K562 (cell line): ENCODE measurements around the gene ELOVL1. TPM values are rescaled to one million over a fixed set of nuclear protein-coding genes. Genes with fewer than 3 reads are reported as not detected.

Experiments used
- CBFA2T3 ChIP-seq: fragments of 450-650 bp; IDR thresholded peaks from 2 replicates; pipeline ENCODE4 v1.6.1; 2017
- E2F3 ChIP-seq: fragments of 250-450 bp; sonication (Bioruptor Pico); IDR thresholded peaks from 2 replicates; pipeline ENCODE4 v1.4.0; 2020; ENCODE audit warnings: mild to moderate bottlenecking
- EHMT2 ChIP-seq: fragments of 450-650 bp; IDR thresholded peaks from 2 replicates; pipeline ENCODE4 v1.6.1; 2018; ENCODE audit warnings: antibody characterized with exemption
- KAT7 ChIP-seq: sonication (generic); formaldehyde crosslinking; IDR thresholded peaks from 2 replicates; pipeline ENCODE4 v1.8.0; 2022; ENCODE audit warnings: missing genetic modification reagents, mild to moderate bottlenecking, borderline replicate concordance
- PTRF ChIP-seq: fragments of 450-650 bp; IDR thresholded peaks from 2 replicates; pipeline ENCODE4 v1.6.1; 2016; ENCODE audit warnings: mild to moderate bottlenecking, missing genetic modification characterization, missing compliant biosample characterization
- RNF219 ChIP-seq: fragments of 250-450 bp; sonication (Bioruptor Pico); IDR thresholded peaks from 2 replicates; pipeline ENCODE4 v1.5.0; 2022; ENCODE audit warnings: mild to moderate bottlenecking
- SUPT5H ChIP-seq: fragments of 450-650 bp; IDR thresholded peaks from 2 replicates; pipeline ENCODE4 v1.6.1; 2016
- TAF7 ChIP-seq: fragments of 450-650 bp; IDR thresholded peaks from 2 replicates; pipeline ENCODE4 v1.6.1; 2016; ENCODE audit warnings: missing genetic modification characterization, missing compliant biosample characterization
- TCF7 ChIP-seq: sonication (generic); IDR thresholded peaks from 2 replicates; pipeline ENCODE4 v1.6.1; 2016; ENCODE audit warnings: antibody characterized with exemption, borderline replicate concordance
- ZNF140 ChIP-seq: fragments of 250-450 bp; sonication (Bioruptor Pico); IDR thresholded peaks from 2 replicates; pipeline ENCODE4 v1.8.0; 2021; ENCODE audit warnings: moderate library complexity, mild to moderate bottlenecking, inconsistent platforms
- ZNF143 ChIP-seq: sonication (generic); formaldehyde crosslinking; IDR thresholded peaks from 2 replicates; pipeline ENCODE4 v1.9.0; 2022; ENCODE audit warnings: mild to moderate bottlenecking, missing genetic modification reagents
- polyA plus RNA-seq, 8 experiments: library from polyadenylated mRNA; depleted of rRNA in 4 of 8; stranded (reverse) in 5 of 8; unstranded in 3 of 8; fragments of >200 nt; fragmentation: Nextera tagmentation in 2 of 8; fragmentation: Illumina TruSeq in 1 of 8; extraction: Ambion mirVana in 2 of 8; extraction: Trizol in 1 of 8; gene quantifications; 2 replicates each; pipeline versions ENCODE4 v1.2.1 to v1.2.3, GENCODE V29; 2011 to 2014; ENCODE audit warnings: inconsistent platforms in 1 of 8, missing spikeins in 1 of 8
- total RNA-seq, 7 experiments: library from RNA; depleted of rRNA in 6 of 7; stranded (reverse); fragments of >200 nt in 6 of 7; fragmentation: Illumina TruSeq in 2 of 7; extraction: Trizol in 2 of 7; gene quantifications; 2 replicates each; pipeline versions ENCODE4 v1.2.1 to v1.2.3, GENCODE V29; 2011 to 2021; ENCODE audit warnings: low replicate concordance in 1 of 7
- TF ChIP-seq, protein P1 (sequence below), 2 experiments: fragments of 200-800 bp in 1 of 2; sonication (Bioruptor generic) in 1 of 2; sonication (generic) in 1 of 2; formaldehyde crosslinking in 1 of 2; IDR thresholded peaks in 1 of 2; conservative IDR thresholded peaks in 1 of 2; 2 replicates each; pipeline versions ENCODE4 v1.5.0 to v1.6.1; 2016 to 2020; ENCODE audit warnings: missing compliant biosample characterization in 1 of 2, missing genetic modification characterization in 1 of 2, missing genetic modification reagents in 1 of 2
- TF ChIP-seq, protein P2 (sequence below), 2 experiments: fragments of 450-650 bp; IDR thresholded peaks; 2 replicates each; pipeline ENCODE4 v1.6.1; 2016; ENCODE audit warnings: mild to moderate bottlenecking in 2 of 2, borderline replicate concordance in 1 of 2, low read depth in 1 of 2, moderate library complexity in 1 of 2
- TF ChIP-seq, protein P3 (sequence below), 2 experiments: fragments of 450-650 bp; conservative IDR thresholded peaks; 2 replicates each; pipeline ENCODE4 v1.6.1; 2017; ENCODE audit warnings: mild to moderate bottlenecking in 2 of 2, moderate library complexity in 2 of 2

ELOVL1 gene
- total and polyA plus RNA-seq, 9 of the 15 experiments (the other 6 are each of a cell fraction or from before 2014, with no cell fraction given): 51.0 to 157 (median 70.3) TPM

DNA sequence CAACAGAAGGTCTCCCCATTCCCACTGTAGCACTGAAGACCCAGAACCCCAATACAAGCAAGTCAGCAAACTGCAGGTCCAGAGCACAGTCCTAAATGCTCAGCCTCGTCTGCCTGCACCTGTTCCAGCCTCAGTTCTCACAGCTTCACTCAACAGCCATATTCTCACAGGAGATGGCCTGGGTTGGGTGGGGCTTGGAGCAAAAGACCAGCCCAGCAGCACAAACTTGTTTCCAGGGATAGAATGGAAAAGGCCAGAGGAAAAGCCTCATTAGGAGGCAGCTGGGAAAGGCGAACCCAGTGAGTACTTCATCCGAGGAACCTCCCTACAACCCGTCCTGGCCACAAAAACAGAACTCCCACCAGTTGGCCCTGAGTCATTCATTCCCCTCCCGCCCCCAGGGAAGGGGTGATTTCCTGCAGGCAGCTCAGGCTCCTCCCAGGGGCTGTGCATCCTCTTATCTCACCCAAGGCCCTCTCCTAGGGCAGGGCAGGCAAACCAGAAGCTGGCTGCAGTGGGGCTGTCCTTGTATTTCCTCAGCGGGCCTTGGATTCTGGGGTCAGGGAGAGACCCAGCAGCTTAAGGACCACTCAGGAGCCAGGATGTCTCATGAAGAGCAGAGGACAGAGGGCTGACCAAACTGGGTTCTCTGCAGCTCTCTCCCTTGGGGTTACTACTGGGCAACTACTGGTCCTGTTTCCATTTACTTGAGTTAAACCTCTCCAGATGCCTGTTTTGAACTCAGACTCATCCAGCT lies 37.6 kb downstream of the ELOVL1 start (continued):
- TF ChIP-seq, protein P1, sequence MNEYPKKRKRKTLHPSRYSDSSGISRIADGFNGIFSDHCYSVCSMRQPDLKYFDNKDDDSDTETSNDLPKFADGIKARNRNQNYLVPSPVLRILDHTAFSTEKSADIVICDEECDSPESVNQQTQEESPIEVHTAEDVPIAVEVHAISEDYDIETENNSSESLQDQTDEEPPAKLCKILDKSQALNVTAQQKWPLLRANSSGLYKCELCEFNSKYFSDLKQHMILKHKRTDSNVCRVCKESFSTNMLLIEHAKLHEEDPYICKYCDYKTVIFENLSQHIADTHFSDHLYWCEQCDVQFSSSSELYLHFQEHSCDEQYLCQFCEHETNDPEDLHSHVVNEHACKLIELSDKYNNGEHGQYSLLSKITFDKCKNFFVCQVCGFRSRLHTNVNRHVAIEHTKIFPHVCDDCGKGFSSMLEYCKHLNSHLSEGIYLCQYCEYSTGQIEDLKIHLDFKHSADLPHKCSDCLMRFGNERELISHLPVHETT (CRISPR knock-in tag; conservative IDR thresholded peaks at IDR 0.05 in 1 of 2, IDR thresholded peaks at IDR 0.05 in 1 of 2): no peak
- no peak for TF ChIP-seq RNF219 (CRISPR knock-in tag)
- TF ChIP-seq ZNF143 (CRISPR knock-in tag): no peak
- no peak for TF ChIP-seq ZNF140 (CRISPR knock-in tag)
- TF ChIP-seq PTRF (tag): no peak
- peak; percentile 71 for TF ChIP-seq SUPT5H
- no peak for TF ChIP-seq KAT7
- TF ChIP-seq CBFA2T3: peak; percentile 53
- TF ChIP-seq EHMT2: 0 out of 2 replicates have a peak, but pooled peaks have one; percentile 47
- TF ChIP-seq TAF7: peak; percentile 64; the same call in 1 of the 2 replicates
- TF ChIP-seq, protein P2, sequence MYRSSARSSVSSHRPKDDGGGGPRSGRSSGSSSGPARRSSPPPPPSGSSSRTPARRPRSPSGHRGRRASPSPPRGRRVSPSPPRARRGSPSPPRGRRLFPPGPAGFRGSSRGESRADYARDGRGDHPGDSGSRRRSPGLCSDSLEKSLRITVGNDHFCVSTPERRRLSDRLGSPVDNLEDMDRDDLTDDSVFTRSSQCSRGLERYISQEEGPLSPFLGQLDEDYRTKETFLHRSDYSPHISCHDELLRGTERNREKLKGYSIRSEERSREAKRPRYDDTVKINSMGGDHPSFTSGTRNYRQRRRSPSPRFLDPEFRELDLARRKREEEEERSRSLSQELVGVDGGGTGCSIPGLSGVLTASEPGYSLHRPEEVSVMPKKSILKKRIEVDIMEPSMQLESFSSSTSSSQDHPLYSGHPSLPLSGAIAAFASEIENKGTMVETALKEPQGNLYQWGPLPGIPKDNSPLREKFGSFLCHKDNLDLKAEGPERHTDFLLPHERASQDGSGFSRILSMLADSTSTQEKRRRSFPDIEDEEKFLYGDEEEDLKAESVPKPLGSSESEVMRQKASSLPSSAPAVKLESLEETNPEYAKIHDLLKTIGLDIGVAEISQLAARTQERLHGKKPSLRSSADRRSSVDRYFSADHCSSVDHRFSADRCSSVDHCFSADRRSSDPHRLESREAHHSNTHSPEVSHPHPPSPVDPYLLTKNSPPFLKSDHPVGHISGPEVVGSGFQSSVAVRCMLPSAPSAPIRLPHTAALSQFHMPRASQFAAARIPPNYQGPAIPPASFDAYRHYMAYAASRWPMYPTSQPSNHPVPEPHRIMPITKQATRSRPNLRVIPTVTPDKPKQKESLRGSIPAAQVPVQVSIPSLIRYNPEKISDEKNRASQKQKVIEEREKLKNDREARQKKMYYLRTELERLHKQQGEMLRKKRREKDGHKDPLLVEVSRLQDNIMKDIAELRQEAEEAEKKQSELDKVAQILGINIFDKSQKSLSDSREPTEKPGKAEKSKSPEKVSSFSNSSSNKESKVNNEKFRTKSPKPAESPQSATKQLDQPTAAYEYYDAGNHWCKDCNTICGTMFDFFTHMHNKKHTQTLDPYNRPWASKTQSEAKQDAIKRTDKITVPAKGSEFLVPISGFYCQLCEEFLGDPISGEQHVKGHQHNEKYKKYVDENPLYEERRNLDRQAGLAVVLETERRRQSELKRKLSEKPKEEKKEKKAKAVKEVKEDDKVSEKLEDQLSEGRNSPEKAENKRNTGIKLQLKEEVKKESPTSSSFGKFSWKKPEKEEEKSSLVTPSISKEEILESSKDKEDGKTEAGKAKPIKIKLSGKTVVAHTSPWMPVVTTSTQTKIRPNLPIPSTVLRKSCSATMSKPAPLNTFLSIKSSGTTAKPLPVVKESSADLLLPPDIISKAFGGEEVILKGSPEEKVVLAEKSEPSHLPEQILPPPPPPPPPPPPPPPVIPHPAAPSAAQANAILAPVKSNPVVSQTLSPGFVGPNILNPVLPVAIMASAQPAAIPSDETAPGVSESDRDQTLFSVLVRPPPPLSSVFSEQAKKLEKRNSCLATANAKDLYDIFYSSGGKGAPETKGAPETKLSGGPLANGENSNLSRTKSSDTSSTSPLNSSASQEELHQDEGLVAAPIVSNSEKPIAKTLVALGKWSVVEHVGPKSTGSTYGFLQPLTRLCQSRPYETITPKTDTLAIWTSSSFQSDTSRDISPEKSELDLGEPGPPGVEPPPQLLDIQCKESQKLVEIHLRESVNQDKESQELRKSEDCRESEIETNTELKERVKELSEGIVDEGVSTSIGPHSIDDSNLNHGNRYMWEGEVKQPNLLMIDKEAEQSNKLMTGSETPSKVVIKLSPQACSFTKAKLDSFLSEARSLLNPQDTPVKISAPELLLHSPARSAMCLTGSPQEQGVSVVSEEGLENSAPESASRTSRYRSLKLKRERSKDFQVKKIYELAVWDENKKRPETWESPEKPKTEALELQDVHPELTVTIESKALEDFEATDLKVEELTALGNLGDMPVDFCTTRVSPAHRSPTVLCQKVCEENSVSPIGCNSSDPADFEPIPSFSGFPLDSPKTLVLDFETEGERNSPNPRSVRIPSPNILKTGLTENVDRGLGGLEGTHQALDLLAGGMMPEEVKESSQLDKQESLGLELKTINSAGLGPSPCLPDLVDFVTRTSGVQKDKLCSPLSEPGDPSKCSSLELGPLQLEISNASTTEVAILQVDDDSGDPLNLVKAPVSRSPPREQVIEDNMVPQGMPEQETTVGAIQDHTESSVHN (IDR thresholded peaks at IDR 0.05; ENCODE audit: borderline replicate concordance in 1 of 2, low read depth in 1 of 2): no peak
- TF ChIP-seq TCF7: no peak
- no peak for TF ChIP-seq E2F3 (CRISPR knock-in tag)
- TF ChIP-seq, protein P3, sequence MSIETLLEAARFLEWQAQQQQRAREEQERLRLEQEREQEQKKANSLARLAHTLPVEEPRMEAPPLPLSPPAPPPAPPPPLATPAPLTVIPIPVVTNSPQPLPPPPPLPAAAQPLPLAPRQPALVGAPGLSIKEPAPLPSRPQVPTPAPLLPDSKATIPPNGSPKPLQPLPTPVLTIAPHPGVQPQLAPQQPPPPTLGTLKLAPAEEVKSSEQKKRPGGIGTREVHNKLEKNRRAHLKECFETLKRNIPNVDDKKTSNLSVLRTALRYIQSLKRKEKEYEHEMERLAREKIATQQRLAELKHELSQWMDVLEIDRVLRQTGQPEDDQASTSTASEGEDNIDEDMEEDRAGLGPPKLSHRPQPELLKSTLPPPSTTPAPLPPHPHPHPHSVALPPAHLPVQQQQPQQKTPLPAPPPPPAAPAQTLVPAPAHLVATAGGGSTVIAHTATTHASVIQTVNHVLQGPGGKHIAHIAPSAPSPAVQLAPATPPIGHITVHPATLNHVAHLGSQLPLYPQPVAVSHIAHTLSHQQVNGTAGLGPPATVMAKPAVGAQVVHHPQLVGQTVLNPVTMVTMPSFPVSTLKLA (conservative IDR thresholded peaks at IDR 0.05): no peak; a peak in 1 of 4 replicates
